ENCODE results near the gene TIMM21.

Gene TIMM21

GRCh38 chr18:74155276-74155675, 7.0 kb downstream of the TIMM21 start:
- FAIRE-seq (no peak), DNase-seq (ENCODE audit: insufficient read length, low spot score) (no peak)
- TF ChIP-seq PAX5 (IDR thresholded peaks at IDR 0.05; ENCODE audit: insufficient read depth, low read length, severe bottlenecking) (no peak), SPI1 (IDR thresholded peaks at IDR 0.05; ENCODE audit: low read depth, low read length) (no peak), TAF1 (IDR thresholded peaks at IDR 0.05; ENCODE audit: low read depth, low read length) (no peak), POU2F2 (IDR thresholded peaks at IDR 0.05; ENCODE audit: low read depth, low read length) (no peak)

DNA sequence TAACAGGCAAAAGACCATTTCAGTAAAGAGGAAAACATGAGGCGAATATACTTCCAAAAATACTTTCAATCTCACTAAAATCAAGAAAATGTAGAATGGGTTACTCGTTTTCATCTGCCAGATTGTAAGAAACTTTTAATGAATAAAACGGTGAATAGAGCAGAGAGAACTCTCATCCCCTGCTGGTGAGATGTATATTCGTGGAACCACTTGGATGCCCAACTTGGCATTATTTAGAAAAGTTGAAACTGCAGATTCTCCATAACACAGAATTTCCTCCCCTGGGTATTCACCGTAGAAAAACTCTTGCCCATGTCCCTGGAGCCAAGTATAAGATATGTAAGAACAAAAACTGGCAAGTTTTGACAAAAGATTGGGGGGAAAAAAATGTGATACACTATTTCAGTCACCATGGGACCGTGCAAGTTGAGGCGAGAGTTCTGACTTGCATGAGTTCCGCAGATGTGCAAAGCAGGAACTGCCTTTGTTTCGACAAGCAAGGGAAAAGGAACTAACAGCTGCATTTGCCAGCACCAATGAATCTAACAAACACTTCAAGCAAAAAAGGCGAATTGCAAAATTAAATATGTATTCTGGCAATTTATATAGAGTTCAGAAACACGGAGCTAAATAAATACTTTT, 14.8 kb downstream of the TIMM21 start:
- FAIRE-seq (no peak), DNase-seq (ENCODE audit: insufficient read length, low spot score) (no peak)
- TF ChIP-seq POLR2A (IDR thresholded peaks at IDR 0.05; ENCODE audit: low read depth, low read length) (no peak), SPI1 (IDR thresholded peaks at IDR 0.05; ENCODE audit: low read depth, low read length) (peak; percentile 54; the same call in 1 of the 2 replicates)

DNA sequence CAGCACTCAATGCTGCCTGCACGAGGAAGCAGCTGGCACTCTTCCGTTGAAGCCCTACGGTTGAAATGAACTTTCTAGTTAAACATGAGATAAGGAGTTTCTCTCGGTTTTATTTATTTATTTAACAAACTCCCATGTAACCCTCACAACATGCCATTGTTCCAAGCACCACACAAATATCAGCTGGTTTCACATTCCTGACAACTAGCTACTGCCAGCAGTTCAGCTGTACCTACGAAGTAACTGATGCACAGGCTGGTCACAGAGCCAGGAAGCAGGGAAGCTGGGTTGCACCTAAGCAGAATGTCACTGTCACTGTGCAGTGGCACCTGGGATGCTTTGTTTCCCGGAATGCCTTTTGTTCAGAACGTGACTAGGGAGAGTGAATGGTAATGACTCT, 18.1 kb downstream of the TIMM21 start:
- no peak for TF ChIP-seq POLR2AphosphoS5 (IDR thresholded peaks at IDR 0.05; ENCODE audit: low read depth, low read length)
- TF ChIP-seq SPI1 (IDR thresholded peaks at IDR 0.05; ENCODE audit: low read depth, low read length): no peak
- TF ChIP-seq POLR2A (IDR thresholded peaks at IDR 0.05; ENCODE audit: low read depth, low read length): no peak
- no peak for TF ChIP-seq TAF1 (IDR thresholded peaks at IDR 0.05; ENCODE audit: low read depth, low read length)
- TF ChIP-seq POU2F2 (IDR thresholded peaks at IDR 0.05; ENCODE audit: low read depth, low read length): no peak
- DNase-seq (ENCODE audit: insufficient read length, low spot score) (no peak), FAIRE-seq (no peak)

GRCh38 chr18:74171910-74172606, 23.7 kb downstream of the TIMM21 start:
- no peak for FAIRE-seq
- no peak for TF ChIP-seq TAF1 (IDR thresholded peaks at IDR 0.05; ENCODE audit: low read depth, low read length)
- DNase-seq (ENCODE audit: insufficient read length, low spot score): no peak

- DNase-seq (ENCODE audit: insufficient read length, low spot score) (no peak), FAIRE-seq (no peak)
- TF ChIP-seq PAX5 (IDR thresholded peaks at IDR 0.05; ENCODE audit: insufficient read depth, low read length, severe bottlenecking) (no peak), TAF1 (IDR thresholded peaks at IDR 0.05; ENCODE audit: low read depth, low read length) (no peak), POU2F2 (IDR thresholded peaks at IDR 0.05; ENCODE audit: low read depth, low read length) (no peak), POLR2A (IDR thresholded peaks at IDR 0.05; ENCODE audit: low read depth, low read length) (no peak), SPI1 (IDR thresholded peaks at IDR 0.05; ENCODE audit: low read depth, low read length) (no peak), POLR2AphosphoS5 (IDR thresholded peaks at IDR 0.05; ENCODE audit: low read depth, low read length) (no peak)
Measured at GRCh38 chr18:74172697-74173433, 24.5 kb downstream of the TIMM21 start.

DNA sequence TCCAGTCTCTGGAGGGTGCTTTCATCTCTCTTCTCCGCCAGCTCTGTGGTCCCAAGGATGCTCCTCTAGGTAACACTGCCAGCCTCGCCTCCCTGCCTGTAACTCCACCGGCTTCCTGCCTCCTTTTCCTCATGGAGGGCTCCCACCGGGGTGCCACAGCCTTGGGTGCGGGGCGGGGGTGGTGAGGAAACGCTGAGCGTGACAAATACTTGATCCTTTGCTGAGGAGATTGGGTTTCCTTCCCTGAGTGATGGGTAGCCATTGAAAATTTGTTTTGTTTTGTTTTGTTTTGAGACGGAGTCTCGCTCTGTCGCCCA, 25.1 kb downstream of the TIMM21 start:
- TF ChIP-seq TAF1 (IDR thresholded peaks at IDR 0.05; ENCODE audit: low read depth, low read length) (no peak), POLR2AphosphoS5 (IDR thresholded peaks at IDR 0.05; ENCODE audit: low read depth, low read length) (no peak), POLR2A (IDR thresholded peaks at IDR 0.05; ENCODE audit: low read depth, low read length) (no peak), POU2F2 (IDR thresholded peaks at IDR 0.05; ENCODE audit: low read depth, low read length) (no peak), SPI1 (IDR thresholded peaks at IDR 0.05; ENCODE audit: low read depth, low read length) (no peak), PAX5 (IDR thresholded peaks at IDR 0.05; ENCODE audit: insufficient read depth, low read length, severe bottlenecking) (no peak)
- FAIRE-seq (no peak), DNase-seq (ENCODE audit: insufficient read length, low spot score) (no peak)

DNA sequence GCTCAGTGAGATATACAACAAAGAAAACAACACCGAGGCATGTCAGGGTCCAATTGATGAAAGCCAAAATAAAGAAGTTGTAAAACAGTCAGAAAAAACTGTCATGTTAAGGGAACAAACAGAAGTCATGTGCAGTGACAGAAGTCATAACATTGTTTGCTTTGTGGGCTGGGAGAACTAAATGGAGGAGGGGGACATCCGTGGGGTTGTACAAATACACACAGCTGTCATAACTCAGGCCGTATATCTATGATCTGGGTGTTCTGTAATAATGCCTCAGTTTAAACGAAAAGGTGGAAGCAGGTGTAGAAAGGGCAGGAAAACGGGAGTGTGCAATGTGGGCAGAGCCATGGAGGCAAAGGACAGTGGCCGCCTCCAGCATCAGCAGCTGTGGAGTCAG, 27.3 kb downstream of the TIMM21 start:
- FAIRE-seq: no peak

DNA sequence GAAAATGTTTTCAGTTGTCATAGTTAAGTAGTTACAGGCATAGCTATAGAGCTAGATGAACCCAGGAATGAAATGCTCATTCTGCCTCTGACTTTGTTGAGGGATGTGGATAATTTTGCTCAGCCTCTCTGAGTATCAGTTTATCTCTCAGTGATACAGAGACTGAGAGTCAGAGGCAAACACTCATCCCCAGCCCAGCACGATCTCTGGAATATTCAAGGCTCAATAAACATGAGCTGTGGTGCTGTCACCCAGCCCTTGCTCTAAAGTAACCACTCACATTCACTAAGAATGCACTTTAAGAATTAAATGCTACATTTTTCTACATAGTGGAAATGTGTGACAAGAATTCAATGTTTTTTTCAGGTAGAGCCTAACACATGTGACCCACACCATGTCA, 30.6 kb downstream of the TIMM21 start:
- DNase-seq (ENCODE audit: insufficient read length, low spot score): no peak
- no peak for FAIRE-seq
- TF ChIP-seq POLR2A (IDR thresholded peaks at IDR 0.05; ENCODE audit: low read depth, low read length) (no peak), POU2F2 (IDR thresholded peaks at IDR 0.05; ENCODE audit: low read depth, low read length) (no peak), PAX5 (IDR thresholded peaks at IDR 0.05; ENCODE audit: insufficient read depth, low read length, severe bottlenecking) (no peak)

More for the DNA sequence above, 27.3 kb downstream of the TIMM21 start:
- TF ChIP-seq TAF1 (IDR thresholded peaks at IDR 0.05; ENCODE audit: low read depth, low read length) (no peak), PAX5 (IDR thresholded peaks at IDR 0.05; ENCODE audit: insufficient read depth, low read length, severe bottlenecking) (no peak), SPI1 (IDR thresholded peaks at IDR 0.05; ENCODE audit: low read depth, low read length) (no peak), POLR2A (IDR thresholded peaks at IDR 0.05; ENCODE audit: low read depth, low read length) (no peak), POU2F2 (IDR thresholded peaks at IDR 0.05; ENCODE audit: low read depth, low read length) (no peak), POLR2AphosphoS5 (IDR thresholded peaks at IDR 0.05; ENCODE audit: low read depth, low read length) (no peak)
- DNase-seq (ENCODE audit: insufficient read length, low spot score): no peak

DNA sequence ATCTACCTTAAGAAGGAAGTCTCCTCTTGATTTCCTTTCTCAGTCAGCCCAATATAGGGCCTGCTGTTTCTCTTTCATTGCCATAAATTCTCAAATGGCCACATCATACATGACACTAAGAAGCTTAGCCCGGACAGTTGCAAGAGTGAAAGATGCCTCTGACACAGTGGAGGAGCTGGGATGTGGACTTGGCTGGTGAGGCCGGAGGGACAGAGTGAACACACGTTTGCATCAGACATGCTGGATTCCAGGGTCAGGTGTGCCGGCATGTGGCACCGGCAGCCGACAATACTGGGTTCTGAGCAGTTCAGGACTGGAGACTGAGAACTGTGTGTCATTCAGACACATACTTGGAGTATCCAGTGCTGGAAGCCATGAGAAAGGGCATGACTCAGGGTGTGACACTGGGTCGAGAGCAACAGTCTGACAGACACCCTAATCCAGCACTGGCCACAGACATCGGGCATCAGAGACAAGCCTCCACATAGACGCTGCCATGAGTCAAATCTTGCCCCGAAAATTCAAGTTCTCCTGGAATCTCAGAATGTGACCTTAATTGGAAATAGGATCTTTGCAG, 31.4 kb downstream of the TIMM21 start:
- no peak for FAIRE-seq
- TF ChIP-seq PAX5 (IDR thresholded peaks at IDR 0.05; ENCODE audit: insufficient read depth, low read length, severe bottlenecking) (no peak), POU2F2 (IDR thresholded peaks at IDR 0.05; ENCODE audit: low read depth, low read length) (no peak), POLR2A (IDR thresholded peaks at IDR 0.05; ENCODE audit: low read depth, low read length) (no peak), POLR2AphosphoS5 (IDR thresholded peaks at IDR 0.05; ENCODE audit: low read depth, low read length) (no peak), SPI1 (IDR thresholded peaks at IDR 0.05; ENCODE audit: low read depth, low read length) (no peak), TAF1 (IDR thresholded peaks at IDR 0.05; ENCODE audit: low read depth, low read length) (no peak)
- no peak for DNase-seq (ENCODE audit: insufficient read length, low spot score)

DNA sequence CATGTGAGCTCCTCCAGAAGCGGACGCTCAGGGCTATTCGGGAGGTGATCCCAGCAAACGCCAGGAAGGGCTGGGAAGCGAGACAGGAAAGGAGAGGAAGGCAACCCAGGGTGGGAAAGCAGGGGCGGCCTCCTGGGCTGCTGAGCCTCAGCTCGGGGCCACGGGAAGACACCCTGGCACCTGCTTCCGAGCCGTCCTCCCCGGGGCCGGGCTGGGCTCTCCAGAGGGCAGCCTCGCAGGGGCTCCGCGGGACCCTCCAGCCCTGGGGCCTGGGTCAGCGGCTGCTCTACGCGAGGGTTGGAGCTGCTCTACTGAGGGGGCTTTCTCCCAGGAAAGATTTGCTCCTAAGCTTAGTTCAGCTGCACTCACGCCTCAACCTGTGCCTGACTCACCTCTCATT, 34.0 kb downstream of the TIMM21 start:
- FAIRE-seq (no peak), DNase-seq (ENCODE audit: insufficient read length, low spot score) (no peak)
- TF ChIP-seq POU2F2 (IDR thresholded peaks at IDR 0.05; ENCODE audit: low read depth, low read length): no peak
- TF ChIP-seq POLR2AphosphoS5 (IDR thresholded peaks at IDR 0.05; ENCODE audit: low read depth, low read length): no peak
- no peak for TF ChIP-seq POLR2A (IDR thresholded peaks at IDR 0.05; ENCODE audit: low read depth, low read length)
- no peak for TF ChIP-seq SPI1 (IDR thresholded peaks at IDR 0.05; ENCODE audit: low read depth, low read length)
- no peak for TF ChIP-seq PAX5 (IDR thresholded peaks at IDR 0.05; ENCODE audit: insufficient read depth, low read length, severe bottlenecking)
- TF ChIP-seq TAF1 (IDR thresholded peaks at IDR 0.05; ENCODE audit: low read depth, low read length): no peak

All from GM12891 (cell line).